ENCODE data around the gene PCDH9.

PCDH9 gene

DNA sequence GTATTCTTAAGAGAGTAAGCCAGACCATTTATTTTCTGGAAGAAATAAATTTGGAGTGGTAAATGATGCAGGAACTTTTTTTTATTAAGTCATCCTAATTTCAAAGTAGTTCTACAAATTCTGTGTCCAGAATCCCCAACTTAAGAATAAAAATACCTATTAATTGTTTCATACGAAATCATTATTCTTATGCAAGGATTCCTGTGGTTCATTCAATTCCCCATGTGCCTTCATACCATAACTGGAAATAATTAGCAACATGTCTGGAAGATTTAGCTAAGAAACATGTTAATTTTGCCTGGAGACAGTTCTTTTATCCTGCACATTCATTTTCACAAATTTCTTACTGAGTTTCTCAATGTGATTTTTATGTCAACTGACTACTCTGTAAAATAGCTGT lies 408.6 kb downstream of the PCDH9 start:
- TF ChIP-seq, protein P1, sequence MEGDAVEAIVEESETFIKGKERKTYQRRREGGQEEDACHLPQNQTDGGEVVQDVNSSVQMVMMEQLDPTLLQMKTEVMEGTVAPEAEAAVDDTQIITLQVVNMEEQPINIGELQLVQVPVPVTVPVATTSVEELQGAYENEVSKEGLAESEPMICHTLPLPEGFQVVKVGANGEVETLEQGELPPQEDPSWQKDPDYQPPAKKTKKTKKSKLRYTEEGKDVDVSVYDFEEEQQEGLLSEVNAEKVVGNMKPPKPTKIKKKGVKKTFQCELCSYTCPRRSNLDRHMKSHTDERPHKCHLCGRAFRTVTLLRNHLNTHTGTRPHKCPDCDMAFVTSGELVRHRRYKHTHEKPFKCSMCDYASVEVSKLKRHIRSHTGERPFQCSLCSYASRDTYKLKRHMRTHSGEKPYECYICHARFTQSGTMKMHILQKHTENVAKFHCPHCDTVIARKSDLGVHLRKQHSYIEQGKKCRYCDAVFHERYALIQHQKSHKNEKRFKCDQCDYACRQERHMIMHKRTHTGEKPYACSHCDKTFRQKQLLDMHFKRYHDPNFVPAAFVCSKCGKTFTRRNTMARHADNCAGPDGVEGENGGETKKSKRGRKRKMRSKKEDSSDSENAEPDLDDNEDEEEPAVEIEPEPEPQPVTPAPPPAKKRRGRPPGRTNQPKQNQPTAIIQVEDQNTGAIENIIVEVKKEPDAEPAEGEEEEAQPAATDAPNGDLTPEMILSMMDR (IDR thresholded peaks at IDR 0.05; ENCODE audit: low read depth, low read length): no peak
- in situ Hi-C loops (cut with HindIII; ENCODE audit: low sequenced_read_pairs): no loop called here

DNA sequence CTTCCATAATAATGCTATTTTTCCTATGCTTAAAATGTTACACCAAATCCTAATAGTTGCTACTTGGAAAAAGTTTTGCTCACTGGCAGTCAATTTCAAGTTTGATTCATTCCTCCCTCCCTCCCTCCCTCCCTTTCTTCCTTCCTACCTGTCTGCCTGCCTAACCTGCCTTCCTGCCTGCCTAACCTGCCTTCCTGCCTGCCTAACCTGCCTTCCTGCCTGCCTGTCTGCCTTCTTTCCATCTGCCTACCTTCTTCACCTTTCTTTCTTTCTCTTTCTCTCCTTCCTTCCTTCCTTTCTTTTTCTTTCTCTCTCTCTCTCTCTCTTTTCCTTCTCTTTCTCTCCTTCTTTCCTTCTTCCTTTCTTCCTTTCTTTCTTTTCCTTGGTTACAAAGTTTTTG lies 418.7 kb downstream of the PCDH9 start:
- TF ChIP-seq, protein P1 (IDR thresholded peaks at IDR 0.05; ENCODE audit: low read depth, low read length): no peak
- DNase-seq (ENCODE audit: low read depth, low spot score): no peak
- in situ Hi-C loops (cut with HindIII; ENCODE audit: low sequenced_read_pairs): no loop called here
- H3K4me3 ChIP-seq (ENCODE audit: low read depth, low read length): no peak overlapping the region

More for the DNA sequence above, 408.6 kb downstream of the PCDH9 start:
- no peak overlapping the region for H3K4me3 ChIP-seq (ENCODE audit: low read depth, low read length)
- no peak for DNase-seq (ENCODE audit: low read depth, low spot score)

DNA sequence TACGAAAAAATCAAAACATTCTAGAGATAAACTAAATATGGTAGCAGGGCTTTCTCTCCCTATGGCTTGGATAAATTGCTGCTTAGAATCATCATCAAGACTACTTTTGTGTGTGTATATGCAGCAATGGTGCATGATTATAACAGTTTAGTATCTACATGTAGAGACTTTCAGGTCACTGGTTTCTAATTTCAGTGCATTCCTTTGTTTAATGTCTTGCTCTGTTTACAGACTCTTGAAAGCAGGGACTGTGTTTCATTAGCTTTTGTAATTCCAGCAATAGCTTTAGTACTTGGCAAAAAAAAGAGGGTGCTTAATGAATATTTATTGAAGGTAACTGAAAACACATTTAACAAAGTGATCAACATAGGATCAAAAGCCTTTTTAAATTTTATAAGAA lies 420.7 kb downstream of the PCDH9 start:
- TF ChIP-seq, protein P1 (IDR thresholded peaks at IDR 0.05; ENCODE audit: low read depth, low read length): no peak
- in situ Hi-C loops (cut with HindIII; ENCODE audit: low sequenced_read_pairs): no loop called here
- no peak for DNase-seq (ENCODE audit: low read depth, low spot score)
- no peak overlapping the region for H3K4me3 ChIP-seq (ENCODE audit: low read depth, low read length)

DNA sequence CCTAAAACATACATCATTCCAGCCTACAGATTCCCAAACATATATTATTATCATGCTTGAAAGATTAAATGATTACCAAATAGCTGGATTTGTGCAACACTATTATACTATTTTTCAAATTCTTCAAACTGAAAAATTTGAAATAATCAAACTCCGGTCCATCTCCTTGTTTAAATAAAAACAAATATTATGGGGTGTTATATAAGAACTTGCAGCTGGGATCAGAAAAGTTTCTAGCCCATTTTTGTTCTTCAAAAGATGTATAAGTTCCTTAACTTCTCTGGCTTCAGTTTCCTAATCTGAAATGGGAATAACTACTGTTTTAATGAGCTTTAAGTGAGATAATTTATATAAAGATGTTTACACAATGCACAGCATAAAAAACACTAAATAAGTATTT lies 422.9 kb downstream of the PCDH9 start:
- TF ChIP-seq, protein P1 (IDR thresholded peaks at IDR 0.05; ENCODE audit: low read depth, low read length): no peak
- DNase-seq (ENCODE audit: low read depth, low spot score): no peak
- no peak overlapping the region for H3K4me3 ChIP-seq (ENCODE audit: low read depth, low read length)
- in situ Hi-C loops (cut with HindIII; ENCODE audit: low sequenced_read_pairs): no loop called here

DNA sequence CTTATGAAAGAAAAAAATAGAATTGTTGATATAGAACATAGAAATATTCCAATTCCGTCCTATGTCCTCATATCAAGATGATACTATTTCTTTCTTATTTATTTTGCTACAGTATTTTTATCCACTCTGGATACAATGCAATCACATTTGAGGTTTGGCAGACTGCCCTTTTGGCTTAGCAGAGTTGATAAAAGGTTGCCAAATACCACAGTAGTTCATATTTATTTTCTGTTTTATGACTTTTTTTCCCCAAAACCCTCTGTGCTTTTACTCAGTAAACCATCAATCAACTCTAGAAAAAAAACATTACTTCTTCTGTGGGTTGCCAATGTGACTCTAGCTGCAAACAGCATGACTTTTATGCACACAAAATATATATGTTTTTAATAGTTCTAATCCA lies 424.5 kb downstream of the PCDH9 start:
- DNase-seq (ENCODE audit: low read depth, low spot score): peak; percentile 60
- in situ Hi-C loops (cut with HindIII; ENCODE audit: low sequenced_read_pairs): no loop called here
- TF ChIP-seq, protein P1 (IDR thresholded peaks at IDR 0.05; ENCODE audit: low read depth, low read length): no peak

DNA sequence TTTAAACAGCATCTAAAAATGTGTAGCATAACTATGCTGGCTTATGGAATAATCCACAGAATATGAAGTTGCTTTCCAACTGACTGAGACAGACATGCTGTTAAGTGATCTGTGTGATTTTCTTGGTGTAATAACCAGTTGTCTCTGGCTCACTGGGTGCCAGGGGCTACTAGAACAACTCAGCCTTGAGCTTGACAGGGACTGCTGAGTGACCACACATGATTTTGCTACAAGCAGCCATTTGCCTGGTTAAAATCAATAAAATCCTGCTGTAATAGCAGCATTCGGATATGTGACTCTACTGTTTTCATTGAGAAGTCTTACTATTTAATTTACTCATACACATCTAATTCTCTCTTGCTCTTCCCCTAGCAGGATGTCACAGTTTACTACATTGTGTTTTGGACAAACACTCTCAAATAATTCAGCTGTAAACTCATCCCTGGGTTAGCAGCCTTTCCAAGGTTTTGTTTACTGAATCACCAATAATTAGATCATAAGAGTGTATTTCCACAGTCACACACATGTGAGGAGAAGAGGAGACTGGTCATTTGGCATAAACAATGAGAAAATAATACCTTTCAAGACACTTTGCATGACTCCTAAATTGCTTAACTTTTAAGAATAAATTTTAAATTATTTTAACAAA lies 426.2 kb downstream of the PCDH9 start:
- TF ChIP-seq, protein P1 (IDR thresholded peaks at IDR 0.05; ENCODE audit: low read depth, low read length): no peak
- in situ Hi-C loops (cut with HindIII; ENCODE audit: low sequenced_read_pairs): no loop called here
- DNase-seq (ENCODE audit: low read depth, low spot score): no peak
- no peak overlapping the region for H3K4me3 ChIP-seq (ENCODE audit: low read depth, low read length)

More for the DNA sequence above, 424.5 kb downstream of the PCDH9 start:
- H3K4me3 ChIP-seq (ENCODE audit: low read depth, low read length): no peak overlapping the region

Data from astrocyte of the spinal cord (primary cell).